OCI-LY1 (cell line): ENCODE results near the gene SLC38A3.

Source experiments
- H2AFZ ChIP-seq: fragments of 200-600 bp; sonication (generic), shearing (Covaris generic); 2 replicates; pipeline ENCODE4 v1.6.0; 2014; ENCODE audit warnings: antibody characterized with exemption, mild to moderate bottlenecking, low read length
- H3F3A ChIP-seq: fragments of 200-600 bp; sonication (generic), shearing (Covaris generic); 2 replicates; pipeline ENCODE4 v1.6.0; 2014; ENCODE audit warnings: mild to moderate bottlenecking, antibody characterized with exemption, low read length, moderate library complexity; ENCODE audit not compliant: insufficient read depth
- H3K27ac ChIP-seq: fragments of 200-600 bp; sonication (generic); 2 replicates; pipeline ENCODE4 v1.5.1; 2014; ENCODE audit warnings: low read length, mixed run types, mild to moderate bottlenecking, low read depth; ENCODE audit not compliant: poor library complexity, severe bottlenecking
- H3K27me3 ChIP-seq: fragments of 200-600 bp; sonication (generic); 2 replicates; pipeline ENCODE4 v1.6.0; 2014; ENCODE audit warnings: antibody characterized with exemption, mild to moderate bottlenecking, low read length, moderate library complexity; ENCODE audit not compliant: insufficient read depth
- H3K36me3 ChIP-seq: fragments of 200-600 bp; sonication (generic); 2 replicates; pipeline ENCODE4 v1.6.1; 2014; ENCODE audit warnings: mild to moderate bottlenecking, antibody characterized with exemption, low read length, moderate library complexity, mixed read lengths; ENCODE audit not compliant: insufficient read depth
- H3K4me1 ChIP-seq: fragments of 200-600 bp; sonication (generic); 2 replicates; pipeline ENCODE4 v1.5.1; 2014; ENCODE audit warnings: mild to moderate bottlenecking, low read length, moderate library complexity; ENCODE audit not compliant: insufficient read depth, severe bottlenecking
- H3K4me2 ChIP-seq: fragments of 200-600 bp; sonication (generic), shearing (Covaris generic); 2 replicates; pipeline ENCODE4 v1.6.1; 2014; ENCODE audit warnings: low read length
- H3K4me3 ChIP-seq: fragments of 200-600 bp; sonication (generic); 2 replicates; pipeline ENCODE4 v1.5.1; 2014; ENCODE audit warnings: low read length, low read depth, mild to moderate bottlenecking, mixed read lengths; ENCODE audit not compliant: poor library complexity, severe bottlenecking
- H3K79me2 ChIP-seq: fragments of 200-600 bp; shearing (Covaris generic); 2 replicates; pipeline ENCODE4 v1.6.1; 2016; ENCODE audit warnings: mixed run types, low read length, mixed read lengths; ENCODE audit not compliant: insufficient read depth
- H3K9ac ChIP-seq: fragments of 200-600 bp; sonication (generic), shearing (Covaris generic); 2 replicates; pipeline ENCODE4 v1.6.1; 2014; ENCODE audit warnings: mild to moderate bottlenecking, low read length, mixed read lengths
- H3K9me2 ChIP-seq: fragments of 200-600 bp; sonication (generic), shearing (Covaris generic); 2 replicates; pipeline ENCODE4 v1.6.1; 2014; ENCODE audit warnings: low read depth, mild to moderate bottlenecking, low read length, mixed read lengths
- H3K9me3 ChIP-seq: fragments of 200-600 bp; shearing (Covaris generic); 2 replicates; pipeline ENCODE4 v1.6.1; 2014; ENCODE audit warnings: low read length, mixed read lengths
- H4K20me1 ChIP-seq: fragments of 200-600 bp; sonication (generic), shearing (Covaris generic); 2 replicates; pipeline ENCODE4 v1.6.0; 2016; ENCODE audit warnings: mild to moderate bottlenecking, low read length; ENCODE audit not compliant: insufficient read depth
- EZH2 ChIP-seq: fragments of 200-600 bp; sonication (generic), shearing (Covaris generic); IDR thresholded peaks from 2 replicates; pipeline ENCODE4 v1.8.0; 2017; ENCODE audit warnings: borderline replicate concordance, mixed run types, mild to moderate bottlenecking, antibody characterized with exemption, low read length, moderate library complexity, mixed read lengths
- TF ChIP-seq, protein P1 (sequence below): fragments of 200-600 bp; sonication (generic), shearing (Covaris generic); IDR thresholded peaks from 2 replicates; pipeline ENCODE4 v1.5.1; 2017; ENCODE audit warnings: mild to moderate bottlenecking, antibody characterized with exemption, low read length, moderate library complexity, mixed read lengths

The SLC38A3 gene

DNA sequence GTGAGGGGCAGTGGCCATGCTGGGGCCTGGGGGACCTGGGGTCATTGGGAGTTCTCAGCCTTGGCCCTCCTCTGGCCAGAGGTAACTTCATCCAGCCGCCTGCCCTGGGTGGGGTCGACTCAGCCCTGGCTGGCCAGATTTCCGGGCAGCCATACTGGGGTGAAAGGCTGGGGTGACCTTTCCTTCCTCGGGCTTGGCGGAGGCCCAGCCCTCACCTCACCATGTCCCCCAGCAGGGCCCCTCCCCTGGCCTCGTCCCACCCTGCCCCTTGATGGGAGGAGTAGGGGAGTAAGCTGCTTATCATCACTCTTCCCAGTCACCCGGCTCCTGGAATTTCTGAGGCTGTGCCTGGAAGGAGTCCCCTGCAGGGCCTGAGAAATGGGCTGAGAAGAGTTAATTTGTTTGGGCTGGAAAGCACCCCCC lies 44.5 kb upstream of the SLC38A3 start:
- no peaks in the 10 kb centered on the region for H3K36me3 ChIP-seq
- H3K27ac ChIP-seq: no peak overlapping the region
- H3K4me1 ChIP-seq: peaks cover 2% of the 10 kb centered on the region
- H3K4me3 ChIP-seq: no peak overlapping the region
- H3K79me2 ChIP-seq: no peaks in the 10 kb centered on the region
- peaks cover 19% of the 10 kb centered on the region; the same call in 1 of the 2 replicates for H3K27me3 ChIP-seq
- H2AFZ ChIP-seq: no peak overlapping the region
- H4K20me1 ChIP-seq: no peaks in the 10 kb centered on the region
- TF ChIP-seq, protein P1, sequence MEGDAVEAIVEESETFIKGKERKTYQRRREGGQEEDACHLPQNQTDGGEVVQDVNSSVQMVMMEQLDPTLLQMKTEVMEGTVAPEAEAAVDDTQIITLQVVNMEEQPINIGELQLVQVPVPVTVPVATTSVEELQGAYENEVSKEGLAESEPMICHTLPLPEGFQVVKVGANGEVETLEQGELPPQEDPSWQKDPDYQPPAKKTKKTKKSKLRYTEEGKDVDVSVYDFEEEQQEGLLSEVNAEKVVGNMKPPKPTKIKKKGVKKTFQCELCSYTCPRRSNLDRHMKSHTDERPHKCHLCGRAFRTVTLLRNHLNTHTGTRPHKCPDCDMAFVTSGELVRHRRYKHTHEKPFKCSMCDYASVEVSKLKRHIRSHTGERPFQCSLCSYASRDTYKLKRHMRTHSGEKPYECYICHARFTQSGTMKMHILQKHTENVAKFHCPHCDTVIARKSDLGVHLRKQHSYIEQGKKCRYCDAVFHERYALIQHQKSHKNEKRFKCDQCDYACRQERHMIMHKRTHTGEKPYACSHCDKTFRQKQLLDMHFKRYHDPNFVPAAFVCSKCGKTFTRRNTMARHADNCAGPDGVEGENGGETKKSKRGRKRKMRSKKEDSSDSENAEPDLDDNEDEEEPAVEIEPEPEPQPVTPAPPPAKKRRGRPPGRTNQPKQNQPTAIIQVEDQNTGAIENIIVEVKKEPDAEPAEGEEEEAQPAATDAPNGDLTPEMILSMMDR: no peak
- no peak for TF ChIP-seq EZH2
- no peak overlapping the region for H3K9ac ChIP-seq
- no peaks in the 10 kb centered on the region for H3F3A ChIP-seq
- no peaks in the 10 kb centered on the region for H3K9me2 ChIP-seq
- H3K4me2 ChIP-seq: no peak overlapping the region
- H3K9me3 ChIP-seq: no peaks in the 10 kb centered on the region

DNA sequence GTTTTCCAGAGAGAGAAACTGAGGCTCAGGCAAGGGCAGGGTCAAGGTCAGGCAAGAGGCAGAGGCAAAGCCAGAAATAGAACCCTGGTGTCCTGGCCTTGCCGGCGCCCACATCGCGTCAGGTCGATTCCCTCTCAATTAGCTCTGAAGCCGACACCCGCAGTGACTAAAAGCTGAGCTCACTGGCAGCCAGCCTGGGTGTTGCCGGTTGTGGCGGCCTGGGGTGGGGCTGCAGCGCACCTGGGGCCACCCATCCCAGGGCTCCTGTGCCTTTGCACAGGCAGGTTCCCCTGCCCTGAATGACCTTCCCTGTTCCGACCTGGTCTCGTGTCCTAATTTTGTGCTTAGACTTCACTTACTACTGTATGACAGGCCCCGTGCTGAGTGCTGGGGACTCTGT lies 43.8 kb upstream of the SLC38A3 start:
- no peaks in the 10 kb centered on the region for H3K4me1 ChIP-seq
- no peak overlapping the region for H3K9ac ChIP-seq
- no peak for TF ChIP-seq EZH2
- TF ChIP-seq, protein P1: no peak

DNA sequence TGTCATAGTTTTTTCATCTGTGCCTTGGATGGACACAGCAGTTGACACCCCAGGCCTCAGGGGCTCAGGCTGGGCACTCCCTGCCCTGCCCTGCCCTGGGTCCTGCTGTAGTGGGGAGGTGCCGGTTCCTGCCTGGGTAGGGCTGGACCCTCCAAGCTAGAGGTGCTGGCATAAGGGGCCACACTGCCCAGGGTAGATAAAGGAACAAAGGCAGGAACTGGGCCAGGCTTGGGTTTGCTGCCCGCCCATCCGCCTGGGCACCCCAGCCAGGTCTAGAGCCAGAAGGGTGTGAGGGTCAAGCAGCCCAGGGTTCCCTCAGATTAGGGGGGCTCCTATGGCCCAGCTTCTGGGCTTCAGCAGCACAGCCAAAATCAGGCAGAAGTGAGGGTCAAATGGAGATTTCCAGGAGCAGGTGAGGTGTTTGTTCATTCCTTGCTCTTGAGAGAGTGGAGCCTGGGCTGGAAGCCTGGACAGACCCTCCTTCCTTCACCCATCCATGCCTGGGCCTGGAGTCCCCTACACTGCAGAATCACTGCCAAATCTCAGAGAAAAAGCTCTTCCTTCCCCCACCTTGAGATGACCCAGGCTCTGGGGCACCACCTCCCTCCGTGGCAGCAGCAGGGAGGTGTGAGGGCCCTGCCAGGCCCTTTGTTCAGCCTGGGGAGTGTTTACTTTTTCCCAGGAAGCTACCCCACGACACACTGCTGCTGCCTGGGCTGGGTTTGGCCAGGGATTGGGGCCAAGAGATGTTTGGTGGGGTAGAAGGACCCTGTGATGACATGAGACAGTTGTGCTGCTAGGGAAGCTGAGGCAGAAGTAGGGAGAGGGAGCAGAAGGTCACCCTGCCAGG lies 42.8 kb upstream of the SLC38A3 start:
- no peak overlapping the region for H3K9ac ChIP-seq
- no peaks in the 10 kb centered on the region for H3K9me3 ChIP-seq
- H3K27me3 ChIP-seq: 0 out of 2 replicates have a peak, but pooled peaks cover 10% of the 10 kb centered on the region
- no peaks in the 10 kb centered on the region for H3K36me3 ChIP-seq
- H3K79me2 ChIP-seq: no peaks in the 10 kb centered on the region
- no peak overlapping the region for H3K4me3 ChIP-seq
- no peak overlapping the region for H2AFZ ChIP-seq
- no peak overlapping the region for H3K27ac ChIP-seq
- H3K9me2 ChIP-seq: no peaks in the 10 kb centered on the region
- no peaks in the 10 kb centered on the region for H3F3A ChIP-seq
- no peak overlapping the region for H3K4me2 ChIP-seq
- H3K4me1 ChIP-seq: no peaks in the 10 kb centered on the region
- TF ChIP-seq, protein P1: no peak
- no peak for TF ChIP-seq EZH2
- H4K20me1 ChIP-seq: no peaks in the 10 kb centered on the region

More for the DNA sequence above, 43.8 kb upstream of the SLC38A3 start:
- H3K4me2 ChIP-seq: no peak overlapping the region
- H3F3A ChIP-seq: no peaks in the 10 kb centered on the region
- H3K79me2 ChIP-seq: no peaks in the 10 kb centered on the region
- no peak overlapping the region for H3K4me3 ChIP-seq
- no peaks in the 10 kb centered on the region for H4K20me1 ChIP-seq
- H3K36me3 ChIP-seq: no peaks in the 10 kb centered on the region
- H2AFZ ChIP-seq: no peak overlapping the region
- H3K27ac ChIP-seq: no peak overlapping the region
- no peaks in the 10 kb centered on the region for H3K9me2 ChIP-seq
- H3K9me3 ChIP-seq: no peaks in the 10 kb centered on the region
- 0 out of 2 replicates have a peak, but pooled peaks cover 13% of the 10 kb centered on the region for H3K27me3 ChIP-seq
